ENCODE data around the gene MVB12B. TPM values are rescaled to one million over a fixed set of nuclear protein-coding genes. Genes with fewer than 3 reads are reported as not detected.

Gene MVB12B
- total RNA-seq, 1 donor from 2014 or later: 13.1 TPM

DNA sequence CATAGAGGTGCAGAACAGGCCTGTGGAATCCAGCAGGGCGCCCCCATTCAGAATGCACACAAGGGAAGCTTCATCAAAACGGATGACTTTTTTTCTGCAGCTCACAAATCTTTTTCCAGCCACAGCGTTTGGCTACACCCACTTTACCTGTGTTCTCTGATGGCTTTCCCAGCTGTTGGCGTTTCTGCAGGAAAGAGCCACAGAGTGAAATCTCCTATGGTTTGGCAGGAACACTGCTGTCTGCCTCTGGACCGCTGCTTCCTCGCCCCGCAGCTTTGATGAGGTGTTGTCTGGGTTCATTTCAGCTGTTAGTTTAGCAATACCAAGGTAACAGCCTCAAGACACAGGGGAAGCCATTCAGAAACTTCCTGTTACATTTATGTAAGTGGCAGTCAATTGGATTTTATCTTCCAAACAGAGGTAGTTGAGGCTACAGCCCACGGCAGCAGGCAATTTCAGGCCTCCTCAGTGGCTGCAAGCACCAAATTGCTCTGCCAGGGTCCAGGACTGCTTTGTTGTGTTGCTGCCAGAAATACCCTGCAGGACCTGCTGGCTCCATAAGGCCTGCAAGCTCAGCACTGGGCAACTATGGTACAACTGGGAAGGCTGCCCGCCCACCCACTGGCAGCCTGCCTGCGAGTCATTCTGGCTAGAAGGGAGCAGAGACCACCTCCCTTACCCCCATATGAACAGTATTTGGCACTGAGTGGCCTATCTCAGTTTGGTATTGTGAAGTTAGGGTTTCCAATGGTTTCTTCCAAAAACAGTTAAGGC is 96.7 kb downstream of the MVB12B start:
- DNase-seq (ENCODE audit: low spot score): no peak
- Mint-ChIP-seq H3K4me1 (ENCODE audit: low read depth) (peaks cover 15% of the 10 kb centered on the region), H3K9me3 (ENCODE audit: low read depth) (no peaks in the 10 kb centered on the region), H3K27ac (ENCODE audit: unreplicated experiment) (no peak overlapping the region), H3K4me3 (ENCODE audit: unreplicated experiment) (no peak overlapping the region), H3K36me3 (ENCODE audit: low read depth) (peaks cover 14% of the 10 kb centered on the region), H3K27me3 (ENCODE audit: low read depth) (no peaks in the 10 kb centered on the region)
- TF ChIP-seq, protein P1, sequence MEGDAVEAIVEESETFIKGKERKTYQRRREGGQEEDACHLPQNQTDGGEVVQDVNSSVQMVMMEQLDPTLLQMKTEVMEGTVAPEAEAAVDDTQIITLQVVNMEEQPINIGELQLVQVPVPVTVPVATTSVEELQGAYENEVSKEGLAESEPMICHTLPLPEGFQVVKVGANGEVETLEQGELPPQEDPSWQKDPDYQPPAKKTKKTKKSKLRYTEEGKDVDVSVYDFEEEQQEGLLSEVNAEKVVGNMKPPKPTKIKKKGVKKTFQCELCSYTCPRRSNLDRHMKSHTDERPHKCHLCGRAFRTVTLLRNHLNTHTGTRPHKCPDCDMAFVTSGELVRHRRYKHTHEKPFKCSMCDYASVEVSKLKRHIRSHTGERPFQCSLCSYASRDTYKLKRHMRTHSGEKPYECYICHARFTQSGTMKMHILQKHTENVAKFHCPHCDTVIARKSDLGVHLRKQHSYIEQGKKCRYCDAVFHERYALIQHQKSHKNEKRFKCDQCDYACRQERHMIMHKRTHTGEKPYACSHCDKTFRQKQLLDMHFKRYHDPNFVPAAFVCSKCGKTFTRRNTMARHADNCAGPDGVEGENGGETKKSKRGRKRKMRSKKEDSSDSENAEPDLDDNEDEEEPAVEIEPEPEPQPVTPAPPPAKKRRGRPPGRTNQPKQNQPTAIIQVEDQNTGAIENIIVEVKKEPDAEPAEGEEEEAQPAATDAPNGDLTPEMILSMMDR (IDR thresholded peaks at IDR 0.05): no peak

DNA sequence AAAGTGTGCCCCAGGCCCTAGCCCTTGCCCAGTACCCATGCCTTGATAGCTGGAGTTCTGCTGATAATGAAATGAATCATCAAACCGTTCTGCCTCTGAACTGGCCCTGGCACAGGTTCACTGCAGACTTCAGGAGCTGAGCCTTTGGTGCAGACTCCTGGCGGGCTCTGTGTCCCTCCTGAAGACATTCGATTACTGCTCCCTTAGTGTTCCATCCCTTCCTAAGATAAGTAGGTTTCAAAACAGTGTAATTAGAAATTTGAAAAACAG is 97.2 kb downstream of the MVB12B start:
- Mint-ChIP-seq H3K9me3 (ENCODE audit: low read depth) (no peaks in the 10 kb centered on the region), H3K4me1 (ENCODE audit: low read depth) (peaks cover 15% of the 10 kb centered on the region), H3K27ac (ENCODE audit: unreplicated experiment) (no peak overlapping the region), H3K36me3 (ENCODE audit: low read depth) (peaks cover 17% of the 10 kb centered on the region), H3K27me3 (ENCODE audit: low read depth) (no peaks in the 10 kb centered on the region), H3K4me3 (ENCODE audit: unreplicated experiment) (no peak overlapping the region)
- TF ChIP-seq, protein P1 (IDR thresholded peaks at IDR 0.05): no peak
- no peak for DNase-seq (ENCODE audit: low spot score)

DNA sequence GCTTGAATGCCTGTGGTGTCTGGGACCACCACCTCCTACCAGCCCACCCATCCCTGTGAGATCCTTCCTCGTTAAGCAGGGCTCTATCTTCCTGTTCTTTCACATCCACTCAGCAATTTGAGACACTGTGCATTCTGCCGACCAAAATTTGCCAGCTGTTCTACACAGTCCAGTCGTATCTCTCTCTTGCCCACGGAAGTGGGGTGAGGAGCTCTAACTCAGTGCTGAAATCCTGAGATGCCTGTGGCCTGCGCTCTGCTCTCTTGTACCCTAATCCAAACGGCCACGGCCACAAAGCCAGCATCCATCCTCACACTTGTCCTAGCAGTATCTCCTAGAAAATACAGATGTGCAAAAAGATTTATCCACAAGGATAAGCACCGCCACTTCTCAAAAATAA is 97.9 kb downstream of the MVB12B start:
- TF ChIP-seq, protein P1 (IDR thresholded peaks at IDR 0.05): no peak
- Mint-ChIP-seq H3K4me3 (ENCODE audit: unreplicated experiment) (no peak overlapping the region), H3K36me3 (ENCODE audit: low read depth) (peaks cover 20% of the 10 kb centered on the region), H3K27me3 (ENCODE audit: low read depth) (no peaks in the 10 kb centered on the region), H3K9me3 (ENCODE audit: low read depth) (no peaks in the 10 kb centered on the region), H3K4me1 (ENCODE audit: low read depth) (peaks cover 14% of the 10 kb centered on the region), H3K27ac (ENCODE audit: unreplicated experiment) (no peak overlapping the region)
- DNase-seq (ENCODE audit: low spot score): no peak

DNA sequence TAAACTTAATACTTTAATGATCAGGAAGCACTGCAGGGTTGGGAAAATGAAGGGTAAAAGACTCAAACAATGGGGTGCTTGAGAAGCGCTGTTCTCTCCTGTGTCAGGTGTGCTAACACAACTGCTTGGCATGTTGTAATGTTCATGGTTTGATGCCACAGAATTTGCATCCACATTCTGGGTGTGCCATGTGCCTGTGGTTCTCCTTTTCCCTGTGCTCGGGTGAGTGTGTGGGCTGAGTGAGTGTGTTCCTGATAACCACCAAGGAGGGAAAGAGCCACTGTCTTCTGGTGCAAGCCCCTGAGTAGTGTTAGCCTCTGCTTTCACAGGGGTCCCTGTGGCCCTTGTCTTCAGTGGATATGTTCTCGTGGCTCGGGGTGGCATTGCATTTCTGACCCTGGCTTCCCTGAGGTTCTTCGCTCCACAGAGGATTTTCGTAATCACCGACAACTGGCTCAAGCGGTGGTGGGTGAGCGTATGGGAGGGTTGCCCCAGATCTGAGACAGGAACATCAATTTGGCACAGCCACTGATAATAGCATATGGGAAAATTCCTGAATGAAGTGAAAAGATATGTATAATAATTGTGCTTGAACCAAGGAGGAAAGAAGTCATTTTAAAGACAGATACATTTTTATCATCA is 102.0 kb downstream of the MVB12B start:
- H3K27me3 Mint-ChIP-seq (ENCODE audit: low read depth): no peaks in the 10 kb centered on the region
- H3K9me3 Mint-ChIP-seq (ENCODE audit: low read depth): no peaks in the 10 kb centered on the region
- H3K4me3 Mint-ChIP-seq (ENCODE audit: unreplicated experiment): no peak overlapping the region
- peaks cover 20% of the 10 kb centered on the region for H3K36me3 Mint-ChIP-seq (ENCODE audit: low read depth)
- TF ChIP-seq, protein P1 (IDR thresholded peaks at IDR 0.05): no peak
- H3K27ac Mint-ChIP-seq (ENCODE audit: unreplicated experiment): peak overlapping the region; percentile 19
- DNase-seq (ENCODE audit: low spot score): no peak
- no peaks in the 10 kb centered on the region for H3K4me1 Mint-ChIP-seq (ENCODE audit: low read depth)

DNA sequence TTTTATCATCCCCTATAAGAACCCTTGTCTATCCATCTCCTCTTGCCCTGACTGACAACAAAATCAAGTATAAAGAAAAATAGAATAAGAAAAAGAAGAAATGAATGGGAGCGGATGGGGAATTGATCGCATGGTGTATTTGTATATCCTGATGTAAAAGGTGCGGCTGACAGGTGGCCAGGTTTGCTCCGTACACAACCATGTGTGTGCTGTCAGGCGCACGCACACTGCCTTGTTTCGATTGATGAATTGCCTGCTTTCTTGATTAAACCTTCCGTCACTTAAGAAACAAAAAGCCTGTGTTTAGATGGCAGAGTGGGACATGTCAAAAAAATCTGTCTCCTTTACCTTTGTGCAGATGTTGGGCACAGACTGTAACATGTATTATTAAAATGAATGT is 102.6 kb downstream of the MVB12B start:
- Mint-ChIP-seq H3K27me3 (ENCODE audit: low read depth) (no peaks in the 10 kb centered on the region), H3K27ac (ENCODE audit: unreplicated experiment) (no peak overlapping the region)
- no peak for DNase-seq (ENCODE audit: low spot score)

More for the DNA sequence above, 102.6 kb downstream of the MVB12B start:
- TF ChIP-seq, protein P1 (IDR thresholded peaks at IDR 0.05): no peak
- peaks cover 19% of the 10 kb centered on the region for H3K36me3 Mint-ChIP-seq (ENCODE audit: low read depth)
- H3K4me3 Mint-ChIP-seq (ENCODE audit: unreplicated experiment): no peak overlapping the region
- H3K9me3 Mint-ChIP-seq (ENCODE audit: low read depth): no peaks in the 10 kb centered on the region
- H3K4me1 Mint-ChIP-seq (ENCODE audit: low read depth): no peaks in the 10 kb centered on the region
